ENCODE data around the gene CIZ1.
A peak's percentile ranks its signal among the peaks of the same experiment; 100 is the strongest.
"Not testable (repeated sequence)": the region's sequence is repeated elsewhere in the genome, so short reads cannot be mapped to it uniquely, and the experiment has no call there.

CIZ1 gene

DNA sequence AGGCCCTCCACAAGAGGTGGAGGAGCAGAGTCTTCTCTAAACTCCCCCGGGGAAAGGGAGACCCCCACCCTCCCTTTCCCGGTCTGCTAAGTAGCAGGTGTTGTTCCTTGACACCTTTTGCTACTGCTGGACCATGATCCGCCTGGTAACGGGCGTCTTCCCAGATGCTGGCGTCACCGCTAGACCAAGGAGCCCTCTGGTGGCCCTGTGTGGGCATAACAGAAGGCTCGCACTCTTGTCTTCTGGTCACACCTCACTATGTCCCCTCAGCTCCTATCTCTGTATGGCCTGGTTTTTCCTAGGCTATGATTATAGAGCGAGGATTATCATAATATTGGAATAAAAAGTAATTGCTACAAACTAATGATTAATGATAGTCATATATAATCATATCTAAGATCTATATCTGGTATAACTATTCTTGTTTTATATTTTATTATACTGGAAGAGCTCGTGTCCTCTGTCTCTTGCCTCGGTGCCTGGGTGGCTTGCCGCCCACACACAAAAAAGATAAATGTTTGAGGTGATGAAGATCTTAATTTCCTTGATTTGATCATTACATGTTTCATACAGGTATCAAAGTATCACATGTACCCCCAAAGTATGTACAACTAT, 61.3 kb downstream of the CIZ1 start:
- not testable (repeated sequence) for H3K36me3 ChIP-seq, H3K9me3 ChIP-seq, H3K4me3 ChIP-seq, H3K4me2 ChIP-seq, H3K9ac ChIP-seq, H3K27ac ChIP-seq
- peaks cover 28% of the 10 kb centered on the region for H3K4me1 ChIP-seq
- peaks cover 39% of the 10 kb centered on the region for H3K27me3 ChIP-seq
- H4K20me1 ChIP-seq, result peaks cover 15% of the 10 kb centered on the region

DNA sequence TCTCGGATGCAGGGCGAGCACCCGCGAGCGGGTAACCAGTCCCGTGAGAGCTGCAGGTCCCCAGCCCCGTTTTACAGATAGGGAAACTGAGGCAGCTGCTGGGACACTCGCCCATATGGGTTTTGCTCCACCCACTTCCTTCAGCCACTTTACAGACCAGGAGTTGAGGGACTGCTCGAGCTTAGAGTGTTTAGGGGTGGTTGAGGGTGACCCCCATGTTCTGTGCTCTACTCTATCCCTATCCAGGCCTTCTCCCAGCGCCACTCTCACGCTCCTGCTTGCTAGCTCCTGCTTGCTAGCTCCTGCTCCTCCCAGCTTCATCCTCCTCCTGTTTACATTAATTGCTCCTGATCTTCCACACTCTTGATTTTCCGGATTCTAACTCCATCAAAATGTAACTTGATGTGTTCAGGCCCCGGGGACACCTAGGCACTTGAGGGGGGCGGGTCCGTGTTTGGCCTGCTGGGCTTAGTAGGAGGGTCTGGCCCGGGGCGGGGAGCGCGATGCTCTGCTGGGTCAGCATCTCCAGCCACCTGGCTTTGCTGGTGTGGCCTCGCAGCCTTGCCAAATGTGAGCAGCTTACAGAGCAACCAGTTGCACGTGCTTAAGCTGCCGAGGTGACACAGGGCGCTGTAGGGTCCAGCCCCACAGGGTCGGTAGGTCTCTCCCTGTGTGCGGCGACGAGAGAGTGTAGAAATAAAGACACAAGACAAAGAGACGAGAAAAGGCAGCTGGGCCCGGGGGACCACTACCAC, 62.4 kb downstream of the CIZ1 start:
- peak overlapping the region; percentile 99 for H3K4me3 ChIP-seq
- H3K4me2 ChIP-seq, result peak overlapping the region; percentile 85
- H3K4me1 ChIP-seq, result peaks cover 36% of the 10 kb centered on the region
- H3K9me3 ChIP-seq, result no peaks in the 10 kb centered on the region; the same call in 1 of the 2 replicates
- peaks cover 13% of the 10 kb centered on the region for H3K36me3 ChIP-seq
- H3K9ac ChIP-seq, result peak overlapping the region; percentile 95
- TF ChIP-seq Cebpa-rat (IDR thresholded peaks at IDR 0.05), result no peak
- H3K27me3 ChIP-seq, result peaks cover 29% of the 10 kb centered on the region
- H3K27ac ChIP-seq, result peak overlapping the region; percentile 99
- H4K20me1 ChIP-seq, result peaks cover 26% of the 10 kb centered on the region

DNA sequence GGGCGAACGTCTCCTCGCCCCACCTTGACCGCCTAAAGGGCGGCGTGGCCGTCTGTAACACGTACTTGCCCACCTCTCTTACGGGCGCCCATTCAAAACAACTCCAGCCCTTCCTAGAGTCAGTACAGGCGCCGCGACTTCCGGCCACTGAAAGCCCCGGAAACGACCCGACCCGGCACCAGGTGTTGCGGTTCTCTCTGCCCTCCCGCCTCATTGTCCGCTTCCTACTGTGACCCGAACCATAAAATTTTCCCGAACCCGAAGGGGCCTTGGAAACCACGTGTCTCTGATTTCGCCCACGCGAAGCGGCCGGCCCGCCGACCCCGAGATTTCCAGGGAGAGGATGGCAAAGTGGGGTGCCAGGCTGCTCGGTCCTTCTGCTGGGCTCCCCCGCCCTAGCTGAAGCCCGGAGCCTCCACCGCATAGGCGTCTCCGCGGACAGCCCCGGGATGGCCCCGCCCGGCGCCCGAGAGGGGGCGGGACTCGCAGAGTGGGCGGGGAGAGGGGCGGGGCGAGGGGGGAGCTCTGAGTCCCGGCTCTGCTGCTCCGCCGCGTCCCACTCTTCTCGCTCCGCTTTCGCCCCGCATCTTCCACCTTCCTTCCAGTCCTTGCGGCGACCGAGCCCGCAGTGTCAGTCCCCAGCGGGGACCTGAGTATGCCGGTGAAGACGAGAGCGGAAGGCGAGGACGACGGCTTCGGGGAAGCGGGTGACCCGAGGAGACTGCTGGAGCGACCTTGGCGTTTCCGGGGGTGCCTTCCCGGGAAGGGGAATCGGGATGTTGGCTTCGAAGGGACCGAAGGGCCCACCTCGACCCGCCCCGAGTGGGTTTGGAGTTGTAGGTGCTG, 63.2 kb downstream of the CIZ1 start:
- Histone ChIP-seq H3K9ac (peak overlapping the region; percentile 95), H3K36me3 (peaks cover 21% of the 10 kb centered on the region), H3K9me3 (no peaks in the 10 kb centered on the region; the same call in 1 of the 2 replicates), H3K4me3 (peak overlapping the region; percentile 99), H3K4me2 (peak overlapping the region; percentile 85), H3K4me1 (peaks cover 38% of the 10 kb centered on the region), H4K20me1 (peaks cover 34% of the 10 kb centered on the region), H3K27me3 (peaks cover 21% of the 10 kb centered on the region), H3K27ac (peak overlapping the region; percentile 99)
- no peak for TF ChIP-seq Cebpa-rat (IDR thresholded peaks at IDR 0.05)

DNA sequence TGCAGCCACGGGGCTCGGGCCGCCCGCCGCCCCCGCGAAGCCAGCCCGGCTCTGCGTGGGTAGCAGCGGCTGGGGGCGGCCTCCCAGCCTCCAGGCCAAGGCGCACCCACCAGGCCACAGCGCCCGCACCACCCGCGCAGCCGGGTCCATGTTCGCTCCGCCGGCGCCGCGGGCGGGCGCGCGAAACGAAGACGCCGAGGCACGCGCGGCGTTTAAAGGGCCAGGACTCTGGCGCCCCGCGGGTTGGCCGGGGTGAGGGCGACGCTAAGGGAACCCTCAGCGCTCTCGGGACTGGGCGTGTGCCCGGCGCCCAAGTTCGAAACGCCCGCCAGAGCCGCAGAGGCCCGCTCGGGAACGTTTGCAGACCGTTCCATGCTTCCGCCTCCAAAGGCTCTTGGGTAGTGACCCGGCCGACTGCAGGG, 63.8 kb downstream of the CIZ1 start, which contains the start of gene PTGES2:
PTGES2 (minus strand) TSS at position 162 of the 422 bp plus-strand sequence; CDS start at position 150, 12 bp downstream.
- no peak for TF ChIP-seq Cebpa-rat (IDR thresholded peaks at IDR 0.05)
- Histone ChIP-seq H3K36me3 (peaks cover 28% of the 10 kb centered on the region), H3K4me2 (peak within 1 kb of the TSS; percentile 85), H3K4me3 (peak within 1 kb of the TSS; percentile 99), H3K4me1 (peaks cover 44% of the 10 kb centered on the region), H4K20me1 (peaks cover 40% of the 10 kb centered on the region), H3K9ac (peak within 1 kb of the TSS; percentile 95), H3K9me3 (no peaks in the 10 kb centered on the region; the same call in 1 of the 2 replicates), H3K27me3 (peaks cover 15% of the 10 kb centered on the region), H3K27ac (peak within 1 kb of the TSS; percentile 99)

DNA sequence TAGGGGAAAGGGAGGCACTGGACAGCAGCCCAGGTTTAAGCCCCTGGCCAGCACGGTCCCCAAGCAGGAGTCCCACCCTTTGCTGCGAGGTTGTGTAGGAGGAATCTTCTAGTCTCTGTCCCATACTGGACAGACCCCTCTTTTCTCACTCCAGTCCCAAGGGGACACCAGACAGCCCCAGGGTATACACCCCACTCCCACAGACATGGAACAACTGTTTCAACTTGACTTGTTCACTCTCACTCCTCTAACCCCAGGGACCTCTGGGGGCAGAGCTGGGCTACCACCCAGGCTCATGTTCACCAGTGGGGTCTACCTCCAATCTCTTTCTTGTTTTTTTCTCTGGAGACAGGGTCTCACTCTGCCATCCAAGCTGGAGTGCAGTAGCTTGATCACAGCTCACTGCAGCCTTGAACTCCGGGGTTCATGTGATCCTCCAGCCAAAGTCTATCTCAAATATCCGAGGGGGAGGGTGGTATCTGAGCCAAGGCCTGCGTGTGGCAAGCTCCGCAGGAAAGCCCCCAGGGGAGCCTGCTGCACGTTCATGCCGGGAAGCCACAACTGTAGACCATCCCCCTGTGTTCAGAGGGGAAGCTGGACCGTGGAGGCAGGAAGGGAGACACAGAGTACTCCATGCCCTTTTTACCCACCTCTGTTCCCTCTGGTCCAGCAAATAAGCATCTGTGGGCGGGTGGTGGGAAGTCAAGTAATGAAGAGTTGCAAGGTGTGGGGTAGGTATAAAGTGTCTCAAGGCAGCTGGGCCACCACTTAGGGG, 65.6 kb downstream of the CIZ1 start:
- peak overlapping the region; percentile 95 for H3K9ac ChIP-seq
- peak overlapping the region; percentile 99 for H3K27ac ChIP-seq
- peak overlapping the region; percentile 85 for H3K4me2 ChIP-seq
- no peaks in the 10 kb centered on the region; the same call in 1 of the 2 replicates for H3K9me3 ChIP-seq
- H3K4me1 ChIP-seq, result peaks cover 62% of the 10 kb centered on the region
- TF ChIP-seq Cebpa-rat (IDR thresholded peaks at IDR 0.05), result no peak
- peaks cover 46% of the 10 kb centered on the region for H3K36me3 ChIP-seq
- no peaks in the 10 kb centered on the region for H3K27me3 ChIP-seq
- peaks cover 58% of the 10 kb centered on the region for H4K20me1 ChIP-seq
- H3K4me3 ChIP-seq, result peak overlapping the region; percentile 99

DNA sequence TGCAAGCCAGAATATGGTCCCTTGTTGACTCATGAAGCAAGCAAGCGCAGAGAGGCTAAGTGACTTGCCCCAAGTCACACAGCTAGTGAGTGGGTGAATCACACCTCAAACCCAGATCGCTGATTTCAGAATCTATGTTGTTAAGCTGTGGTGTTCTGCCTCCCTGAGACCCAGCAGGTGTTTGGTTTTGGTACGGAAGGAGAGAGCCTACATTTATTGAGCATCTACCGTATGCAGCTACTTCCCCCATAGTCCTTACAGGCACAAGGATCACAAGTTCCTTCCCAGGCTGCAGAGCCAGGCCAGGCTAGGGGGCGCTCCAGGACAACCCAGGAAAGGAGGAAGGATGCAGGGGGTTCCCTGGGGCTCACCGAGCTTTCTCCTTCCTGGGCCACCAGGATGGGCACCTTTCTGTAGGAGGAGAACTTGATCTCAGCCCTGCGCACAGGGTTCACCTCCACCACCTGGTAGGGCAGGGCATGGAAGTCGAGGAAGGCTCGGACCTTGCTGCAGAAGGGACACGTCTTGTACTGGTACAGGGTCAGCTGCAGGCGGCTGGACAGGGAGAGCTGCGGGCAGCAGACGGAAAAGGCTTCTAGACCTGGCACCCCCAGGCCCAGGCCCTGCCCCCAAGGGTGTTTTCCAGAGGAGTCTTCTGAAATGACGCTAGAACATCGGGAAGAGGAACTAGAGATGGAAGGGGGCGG, 66.3 kb downstream of the CIZ1 start:
- no peaks in the 10 kb centered on the region for H3K27me3 ChIP-seq
- H3K4me3 ChIP-seq, result peak overlapping the region; percentile 99
- no peak for TF ChIP-seq Cebpa-rat (IDR thresholded peaks at IDR 0.05)
- H3K4me2 ChIP-seq, result peak overlapping the region; percentile 85
- H3K9ac ChIP-seq, result peak overlapping the region; percentile 95
- H3K36me3 ChIP-seq, result peaks cover 53% of the 10 kb centered on the region
- H4K20me1 ChIP-seq, result peaks cover 65% of the 10 kb centered on the region
- H3K27ac ChIP-seq, result peak overlapping the region; percentile 99
- H3K4me1 ChIP-seq, result peaks cover 62% of the 10 kb centered on the region
- H3K9me3 ChIP-seq, result no peaks in the 10 kb centered on the region; the same call in 1 of the 2 replicates

DNA sequence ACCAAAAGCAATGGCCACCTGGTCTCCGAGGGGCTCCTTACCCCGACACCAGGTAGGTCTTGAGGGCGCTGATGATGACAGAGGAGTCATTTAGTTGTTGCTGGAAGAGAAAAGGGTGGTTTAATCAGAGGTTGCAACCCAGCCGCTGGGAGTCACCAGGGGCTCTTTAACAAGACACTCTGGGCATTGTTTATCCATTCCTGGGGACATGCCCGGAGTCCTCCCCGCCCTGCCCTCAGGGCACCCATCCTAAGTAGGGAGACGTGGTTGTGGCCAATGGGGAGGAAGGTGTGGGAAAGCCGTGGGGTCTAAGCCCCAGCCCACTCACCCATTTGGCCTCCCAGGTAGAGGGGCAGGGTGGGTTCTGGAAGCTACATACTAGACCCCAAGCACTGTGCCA, 66.9 kb downstream of the CIZ1 start:
- H3K4me2 ChIP-seq, result peak overlapping the region; percentile 85
- peaks cover 59% of the 10 kb centered on the region for H3K36me3 ChIP-seq
- H3K9ac ChIP-seq, result no peak overlapping the region
- no peaks in the 10 kb centered on the region for H3K27me3 ChIP-seq
- H3K4me3 ChIP-seq, result no peak overlapping the region
- H3K27ac ChIP-seq, result no peak overlapping the region
- H3K9me3 ChIP-seq, result no peaks in the 10 kb centered on the region; the same call in 1 of the 2 replicates
- peaks cover 71% of the 10 kb centered on the region for H4K20me1 ChIP-seq
- no peak for TF ChIP-seq Cebpa-rat (IDR thresholded peaks at IDR 0.05)
- peaks cover 68% of the 10 kb centered on the region for H3K4me1 ChIP-seq

DNA sequence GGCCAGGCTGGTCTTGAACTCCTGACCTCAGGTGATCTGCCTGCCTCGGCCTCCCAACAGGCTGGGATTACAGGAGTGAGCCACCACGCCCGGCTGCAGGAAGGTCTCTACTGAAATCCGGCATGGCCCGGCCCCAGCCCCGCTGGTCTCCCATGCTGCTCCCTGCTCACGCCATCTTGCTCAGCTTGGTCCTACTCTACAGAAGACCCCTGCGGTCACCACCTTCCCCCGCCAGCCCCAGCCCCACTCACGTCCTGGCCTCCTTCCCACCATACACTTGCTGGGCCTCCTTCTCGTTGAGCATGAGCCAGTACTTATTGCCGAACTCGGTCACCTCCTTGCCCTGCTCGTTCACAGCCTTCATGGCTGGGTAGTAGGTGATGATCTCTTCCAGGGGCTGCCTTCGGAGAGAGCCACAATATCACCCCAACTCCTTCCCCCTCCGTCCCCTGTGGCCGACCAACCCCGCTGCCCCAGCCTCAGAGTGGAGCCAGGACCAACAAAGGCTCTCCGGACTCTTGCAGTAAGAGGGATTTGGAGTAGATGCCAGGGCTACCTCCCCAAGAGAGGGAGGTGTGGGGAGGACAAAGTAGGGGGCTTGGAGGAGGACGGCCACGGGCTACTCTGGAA, 67.8 kb downstream of the CIZ1 start:
- Histone ChIP-seq H3K4me1 (peaks cover 66% of the 10 kb centered on the region), H3K27me3 (no peaks in the 10 kb centered on the region), H3K4me3 (no peak overlapping the region), H3K9me3 (no peaks in the 10 kb centered on the region), H4K20me1 (peaks cover 76% of the 10 kb centered on the region), H3K36me3 (peaks cover 59% of the 10 kb centered on the region), H3K27ac (no peak overlapping the region), H3K9ac (no peak overlapping the region), H3K4me2 (no peak overlapping the region)
- TF ChIP-seq Cebpa-rat (IDR thresholded peaks at IDR 0.05), result no peak
